Endothelial cell (in vitro differentiated cells): Measurements from ENCODE around the gene HOXC10. TPM values are rescaled to one million over a fixed set of nuclear protein-coding genes. Genes with fewer than 3 reads are reported as not detected.

Experiments
- DNase-seq: peaks from one replicate; pipeline ENCODE4 v3.0.0; 2021; ENCODE audit warnings: low spot score
- H3K27ac Mint-ChIP-seq: one replicate; pipeline ENCODE4 v1.8.0; 2021; ENCODE audit warnings: mixed read lengths, inconsistent platforms; ENCODE audit not compliant: unreplicated experiment
- H3K27me3 Mint-ChIP-seq: one replicate; pipeline ENCODE4 v1.8.0; 2021; ENCODE audit warnings: mild to moderate bottlenecking, moderate library complexity, mixed read lengths, inconsistent platforms; ENCODE audit not compliant: unreplicated experiment
- H3K36me3 Mint-ChIP-seq: one replicate; pipeline ENCODE4 v1.8.0; 2021; ENCODE audit warnings: mild to moderate bottlenecking, low read depth, mixed read lengths, inconsistent platforms; ENCODE audit not compliant: unreplicated experiment
- H3K4me1 Mint-ChIP-seq: one replicate; pipeline ENCODE4 v1.8.0; 2021; ENCODE audit warnings: mild to moderate bottlenecking, mixed read lengths, inconsistent platforms; ENCODE audit not compliant: unreplicated experiment
- H3K4me3 Mint-ChIP-seq: one replicate; pipeline ENCODE4 v1.8.0; 2021; ENCODE audit warnings: mild to moderate bottlenecking, mixed read lengths, inconsistent platforms; ENCODE audit not compliant: unreplicated experiment
- H3K9me3 Mint-ChIP-seq: one replicate; pipeline ENCODE4 v1.8.0; 2021; ENCODE audit warnings: mixed read lengths, inconsistent platforms; ENCODE audit not compliant: unreplicated experiment
- total RNA-seq: library from RNA; stranded (reverse); fragmentation: NEBNext Ultra II Directional; extraction: Animal tissue kit (Norgen Biotek cat#: 25700); gene quantifications from one replicate; pipeline ENCODE4 v1.2.1, GENCODE V29; 2021; ENCODE audit not compliant: unreplicated experiment
- TF ChIP-seq, protein P1 (sequence below): fragments of 200-600 bp; sonication (generic); IDR thresholded peaks from one replicate; pipeline ENCODE4 v1.5.0; 2021; ENCODE audit warnings: antibody characterized with exemption; ENCODE audit not compliant: unreplicated experiment

Gene HOXC10
- total RNA-seq, 1 donor from 2014 or later, result 1.9 TPM

- peaks cover 35% of the 10 kb centered on the region for H3K4me1 Mint-ChIP-seq
- H3K36me3 Mint-ChIP-seq, result peaks cover 7% of the 10 kb centered on the region
- TF ChIP-seq, protein P1, sequence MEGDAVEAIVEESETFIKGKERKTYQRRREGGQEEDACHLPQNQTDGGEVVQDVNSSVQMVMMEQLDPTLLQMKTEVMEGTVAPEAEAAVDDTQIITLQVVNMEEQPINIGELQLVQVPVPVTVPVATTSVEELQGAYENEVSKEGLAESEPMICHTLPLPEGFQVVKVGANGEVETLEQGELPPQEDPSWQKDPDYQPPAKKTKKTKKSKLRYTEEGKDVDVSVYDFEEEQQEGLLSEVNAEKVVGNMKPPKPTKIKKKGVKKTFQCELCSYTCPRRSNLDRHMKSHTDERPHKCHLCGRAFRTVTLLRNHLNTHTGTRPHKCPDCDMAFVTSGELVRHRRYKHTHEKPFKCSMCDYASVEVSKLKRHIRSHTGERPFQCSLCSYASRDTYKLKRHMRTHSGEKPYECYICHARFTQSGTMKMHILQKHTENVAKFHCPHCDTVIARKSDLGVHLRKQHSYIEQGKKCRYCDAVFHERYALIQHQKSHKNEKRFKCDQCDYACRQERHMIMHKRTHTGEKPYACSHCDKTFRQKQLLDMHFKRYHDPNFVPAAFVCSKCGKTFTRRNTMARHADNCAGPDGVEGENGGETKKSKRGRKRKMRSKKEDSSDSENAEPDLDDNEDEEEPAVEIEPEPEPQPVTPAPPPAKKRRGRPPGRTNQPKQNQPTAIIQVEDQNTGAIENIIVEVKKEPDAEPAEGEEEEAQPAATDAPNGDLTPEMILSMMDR, result no peak
- H3K9me3 Mint-ChIP-seq, result no peaks in the 10 kb centered on the region
- no peak for DNase-seq
- H3K4me3 Mint-ChIP-seq, result no peak overlapping the region
- peaks cover 59% of the 10 kb centered on the region for H3K27me3 Mint-ChIP-seq
- H3K27ac Mint-ChIP-seq, result no peak overlapping the region
These were observed 46.5 kb downstream of the HOXC10 start for GRCh38 chr12:54031480-54031879.

GRCh38 chr12:54032086-54032619 is 47.2 kb downstream of the HOXC10 start:
- Mint-ChIP-seq H3K27me3 (peaks cover 57% of the 10 kb centered on the region), H3K27ac (peak overlapping the region; percentile 48), H3K9me3 (no peaks in the 10 kb centered on the region), H3K36me3 (peaks cover 7% of the 10 kb centered on the region), H3K4me3 (peak overlapping the region; percentile 15), H3K4me1 (peaks cover 33% of the 10 kb centered on the region)
- TF ChIP-seq, protein P1, result no peak
- no peak for DNase-seq

DNA sequence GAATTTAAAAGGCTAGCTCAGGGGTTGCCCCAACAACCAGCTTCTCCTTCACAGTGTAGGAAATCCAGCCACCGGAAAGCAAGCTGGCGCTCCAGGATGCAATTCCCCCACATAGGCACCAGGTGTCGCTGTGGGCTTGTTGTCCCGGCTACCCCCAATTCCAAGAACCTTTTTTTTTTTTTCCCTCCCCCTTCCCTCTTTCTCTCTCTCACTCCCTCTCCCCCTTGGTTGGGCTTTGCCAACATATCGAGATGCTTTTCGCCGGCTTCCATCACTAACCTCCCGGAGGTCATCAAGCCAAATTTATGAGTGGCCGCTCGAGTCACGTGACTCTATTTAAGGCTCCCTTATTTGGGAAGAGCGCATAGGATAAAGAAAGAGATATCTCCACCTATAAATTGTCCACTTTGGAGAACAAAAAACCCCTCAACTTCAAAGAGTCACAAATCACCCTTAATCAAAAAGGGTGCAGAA is 47.7 kb downstream of the HOXC10 start, which contains the start of gene HOXC5:
Gene HOXC5, plus strand, starts transcription at position 424 of the 474 bp plus-strand sequence. CDS start 73 bp downstream, outside the sequence.
- H3K36me3 Mint-ChIP-seq, result peaks cover 7% of the 10 kb centered on the region
- H3K27ac Mint-ChIP-seq, result peak within 1 kb of the TSS; percentile 48
- no peaks in the 10 kb centered on the region for H3K9me3 Mint-ChIP-seq
- H3K4me3 Mint-ChIP-seq, result peak within 1 kb of the TSS; percentile 47
- TF ChIP-seq, protein P1, result peak; percentile 99
- peaks cover 31% of the 10 kb centered on the region for H3K4me1 Mint-ChIP-seq
- H3K27me3 Mint-ChIP-seq, result peaks cover 56% of the 10 kb centered on the region
- peak; percentile 80 for DNase-seq

GRCh38 chr12:54033106-54033979 is 48.4 kb downstream of the HOXC10 start:
- Mint-ChIP-seq H3K9me3 (no peaks in the 10 kb centered on the region), H3K4me3 (peak overlapping the region; percentile 47), H3K4me1 (peaks cover 29% of the 10 kb centered on the region), H3K36me3 (peaks cover 7% of the 10 kb centered on the region), H3K27ac (no peak overlapping the region), H3K27me3 (peaks cover 55% of the 10 kb centered on the region)
- TF ChIP-seq, protein P1, result no peak
- no peak for DNase-seq
